ENCODE measurements around the gene PAK4. TPM values are rescaled to one million over a fixed set of nuclear protein-coding genes. Genes with fewer than 3 reads are reported as not detected.
A peak's percentile ranks its signal among the peaks of the same experiment; 100 is the strongest.

PAK4 gene
- total RNA-seq, 2 experiments from 2014 or later: 2.7 to 6.3 TPM

GRCh38 chr19:39146686-39147450, 21.3 kb downstream of the PAK4 start:
- H3K4me3 Mint-ChIP-seq: no peak overlapping the region
- DNase-seq: no peak
- Histone ChIP-seq H3K27ac (ENCODE audit: low read depth in 1 of 2, low read length in 2 of 2) (no peak overlapping the region), H3K4me3 (ENCODE audit: low read length) (no peak overlapping the region), H3K9me3 (ENCODE audit: control insufficient read depth in 1 of 2, insufficient read depth in 1 of 2, low read length in 2 of 2) (no peaks in the 10 kb centered on the region), H3K36me3 (ENCODE audit: insufficient read depth, low read length) (no peaks in the 10 kb centered on the region), H3K27me3 (ENCODE audit: control insufficient read depth in 1 of 2, insufficient read depth in 2 of 2, low read length in 2 of 2) (no peaks in the 10 kb centered on the region), H3K4me1 (ENCODE audit: insufficient read depth, low read length) (no peaks in the 10 kb centered on the region)
- POLR2A ChIA-PET: no interaction called here
- TF ChIP-seq CTCF (IDR thresholded peaks at IDR 0.05): no peak
- no peaks in the 10 kb centered on the region for H3K36me3 Mint-ChIP-seq (ENCODE audit: low read depth)
- no peaks in the 10 kb centered on the region for H3K9me3 Mint-ChIP-seq
- intact Hi-C loops (cut with DNase I, micrococcal nuclease): no loop called here
- H3K27ac Mint-ChIP-seq: peak overlapping the region; percentile 57
- CTCF ChIA-PET: interaction anchor here (0.7 kb wide), 1 partner anchor 34 kb away, joined by 3 read pairs; no protein-coding TSS in a partner anchor
- ATAC-seq (ENCODE audit: poor library complexity): no peak
- peaks cover 12% of the 10 kb centered on the region for H3K4me1 Mint-ChIP-seq (ENCODE audit: low read depth)
- H3K27me3 Mint-ChIP-seq: no peaks in the 10 kb centered on the region

- H3K9me3 Mint-ChIP-seq: no peaks in the 10 kb centered on the region
- no peak for ATAC-seq (ENCODE audit: poor library complexity)
- H3K27me3 Mint-ChIP-seq: no peaks in the 10 kb centered on the region
- Histone ChIP-seq H3K27me3 (ENCODE audit: control insufficient read depth in 1 of 2, insufficient read depth in 2 of 2, low read length in 2 of 2) (no peaks in the 10 kb centered on the region), H3K4me1 (ENCODE audit: insufficient read depth, low read length) (no peaks in the 10 kb centered on the region), H3K36me3 (ENCODE audit: insufficient read depth, low read length) (no peaks in the 10 kb centered on the region), H3K27ac (ENCODE audit: low read depth in 1 of 2, low read length in 2 of 2) (no peak overlapping the region), H3K9me3 (ENCODE audit: control insufficient read depth in 1 of 2, insufficient read depth in 1 of 2, low read length in 2 of 2) (no peaks in the 10 kb centered on the region), H3K4me3 (ENCODE audit: low read length) (no peak overlapping the region)
- no peak for TF ChIP-seq CTCF (IDR thresholded peaks at IDR 0.05)
- intact Hi-C loops (cut with DNase I, micrococcal nuclease): no loop called here
- no peak overlapping the region for H3K27ac Mint-ChIP-seq
- ChIA-PET POLR2A (no interaction called here), CTCF (interaction anchor here (0.7 kb wide), 1 partner anchor 33 kb away, joined by 3 read pairs; no protein-coding TSS in a partner anchor)
- H3K36me3 Mint-ChIP-seq (ENCODE audit: low read depth): no peaks in the 10 kb centered on the region
- no peak for DNase-seq
- no peak overlapping the region for H3K4me3 Mint-ChIP-seq
- H3K4me1 Mint-ChIP-seq (ENCODE audit: low read depth): peaks cover 12% of the 10 kb centered on the region
These were observed 21.9 kb downstream of the PAK4 start for GRCh38 chr19:39147480-39147879.

GRCh38 chr19:39148939-39149529, 23.4 kb downstream of the PAK4 start:
- ChIA-PET CTCF (no interaction called here), POLR2A (no interaction called here)
- Histone ChIP-seq H3K4me3 (ENCODE audit: low read length) (no peak overlapping the region), H3K27me3 (ENCODE audit: control insufficient read depth in 1 of 2, insufficient read depth in 2 of 2, low read length in 2 of 2) (no peaks in the 10 kb centered on the region), H3K4me1 (ENCODE audit: insufficient read depth, low read length) (no peaks in the 10 kb centered on the region), H3K36me3 (ENCODE audit: insufficient read depth, low read length) (no peaks in the 10 kb centered on the region), H3K9me3 (ENCODE audit: control insufficient read depth in 1 of 2, insufficient read depth in 1 of 2, low read length in 2 of 2) (no peaks in the 10 kb centered on the region), H3K27ac (ENCODE audit: low read depth in 1 of 2, low read length in 2 of 2) (no peak overlapping the region)
- H3K27me3 Mint-ChIP-seq: no peaks in the 10 kb centered on the region
- peaks cover 13% of the 10 kb centered on the region for H3K4me1 Mint-ChIP-seq (ENCODE audit: low read depth)
- no peaks in the 10 kb centered on the region for H3K9me3 Mint-ChIP-seq
- no peak for DNase-seq
- no peak overlapping the region for H3K27ac Mint-ChIP-seq
- no peak for ATAC-seq (ENCODE audit: poor library complexity)
- TF ChIP-seq CTCF (IDR thresholded peaks at IDR 0.05): no peak
- H3K4me3 Mint-ChIP-seq: no peak overlapping the region
- no peaks in the 10 kb centered on the region for H3K36me3 Mint-ChIP-seq (ENCODE audit: low read depth)
- intact Hi-C loops (cut with DNase I, micrococcal nuclease): no loop called here

Measured in CD4-positive, alpha-beta T cell (primary cell).